GM21723 (cell line): Measurements from ENCODE around the gene CDC14A.
A peak's percentile ranks its signal among the peaks of the same experiment; 100 is the strongest.

Source experiments
- ATAC-seq: cut with Tn5 transposase; IDR thresholded peaks from one replicate; pipeline ENCODE4 v1.9.1; 2021; ENCODE audit warnings: mild to moderate bottlenecking, moderate library complexity; ENCODE audit not compliant: unreplicated experiment

Gene CDC14A

GRCh38 chr1:100524355-100524754, 172.0 kb downstream of the CDC14A start:
- ATAC-seq, result no peak

- no peak for ATAC-seq
Observed at GRCh38 chr1:100526894-100527293, 174.6 kb downstream of the CDC14A start.

GRCh38 chr1:100528871-100529270, 176.6 kb downstream of the CDC14A start:
- ATAC-seq, result no peak

- ATAC-seq, result no peak
Observed at GRCh38 chr1:100530141-100530540, 177.8 kb downstream of the CDC14A start.

- peak; percentile 76 for ATAC-seq
Observed at GRCh38 chr1:100530880-100531487, 178.7 kb downstream of the CDC14A start.

GRCh38 chr1:100532645-100533044, 180.3 kb downstream of the CDC14A start:
- no peak for ATAC-seq

- no peak for ATAC-seq
Observed at GRCh38 chr1:100535264-100535663, 183.0 kb downstream of the CDC14A start.

- ATAC-seq, result peak; percentile 84
Observed at GRCh38 chr1:100536031-100536430, 183.7 kb downstream of the CDC14A start.

GRCh38 chr1:100538913-100539835, 186.9 kb downstream of the CDC14A start:
- no peak for ATAC-seq

- ATAC-seq, result no peak
Observed at GRCh38 chr1:100539836-100540536, 187.7 kb downstream of the CDC14A start.

GRCh38 chr1:100542285-100542684, 190.0 kb downstream of the CDC14A start:
- no peak for ATAC-seq

- peak; percentile 69 for ATAC-seq
Observed at GRCh38 chr1:100543640-100544039, 191.3 kb downstream of the CDC14A start.

GRCh38 chr1:100544791-100545190, 192.5 kb downstream of the CDC14A start:
- ATAC-seq, result no peak

- no peak for ATAC-seq
Observed at GRCh38 chr1:100545855-100546254, 193.5 kb downstream of the CDC14A start.

- no peak for ATAC-seq
Observed at GRCh38 chr1:100552031-100552430, 199.7 kb downstream of the CDC14A start.

GRCh38 chr1:100552922-100553321, 200.6 kb downstream of the CDC14A start:
- ATAC-seq, result no peak

- ATAC-seq, result no peak
Observed at GRCh38 chr1:100556181-100556580, 203.9 kb downstream of the CDC14A start.

- ATAC-seq, result no peak
Observed at GRCh38 chr1:100556925-100557605, 204.8 kb downstream of the CDC14A start.

GRCh38 chr1:100557606-100557953, 205.3 kb downstream of the CDC14A start:
- no peak for ATAC-seq

- ATAC-seq, result no peak
Observed at GRCh38 chr1:100565533-100565932, 213.2 kb downstream of the CDC14A start.
